EL (cell line): Measurements from ENCODE around the gene CHRNA1.

Experiments used
- DNase-seq: peaks from one replicate; pipeline ENCODE4 v3.0.0-alpha.2; 2016

The CHRNA1 gene

GRCh38 chr2:174759381-174760065 is 4.7 kb downstream of the CHRNA1 start:
- DNase-seq, result no peak

DNA sequence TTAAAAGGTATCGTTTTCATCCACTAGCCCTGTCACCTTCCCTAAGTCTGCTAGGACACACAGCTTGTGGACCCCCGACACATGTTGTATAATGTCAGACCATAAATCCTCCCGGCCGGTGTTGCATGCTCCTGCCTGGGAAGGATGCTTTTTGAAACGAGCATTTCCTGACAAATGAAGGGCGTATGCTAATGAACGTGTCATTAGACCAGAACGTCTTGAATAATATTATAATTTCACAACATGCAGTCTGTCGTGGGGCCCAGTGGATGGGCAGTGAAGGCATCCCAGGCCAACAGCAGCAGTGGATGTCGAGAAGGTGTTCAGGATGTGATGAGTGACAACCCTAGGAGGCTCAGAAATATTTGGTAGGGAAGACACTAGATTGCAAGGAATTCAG is 7.5 kb downstream of the CHRNA1 start:
- DNase-seq, result no peak

DNA sequence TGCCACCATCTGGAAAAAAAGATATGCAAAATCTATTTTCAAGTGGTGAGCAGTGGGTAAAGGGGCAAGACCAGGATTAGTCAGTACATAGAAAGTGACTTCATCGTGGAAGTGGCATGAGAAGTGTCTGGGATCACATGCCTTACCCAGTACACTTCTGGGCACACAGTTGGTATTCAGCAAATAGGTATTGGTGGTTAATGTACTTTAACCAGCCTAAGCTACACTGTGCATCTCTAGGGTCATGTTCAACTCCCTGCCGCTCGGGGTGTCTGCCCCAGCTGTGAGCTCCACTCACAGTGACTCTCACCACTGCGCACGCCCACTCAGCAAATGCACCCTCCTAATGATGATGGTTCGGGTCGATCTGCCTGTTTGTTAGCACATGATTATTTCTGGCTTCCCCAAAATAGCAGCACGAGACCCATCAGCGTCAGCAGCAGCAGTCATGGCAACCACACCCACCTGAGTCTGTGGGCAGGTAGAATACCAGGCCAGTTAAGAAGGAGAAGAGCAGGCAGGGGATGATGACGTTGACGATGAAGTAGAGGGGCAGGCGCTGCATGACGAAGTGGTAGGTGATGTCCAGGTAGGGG is 11.1 kb downstream of the CHRNA1 start:
- no peak for DNase-seq

GRCh38 chr2:174752403-174753037 is 11.8 kb downstream of the CHRNA1 start:
- DNase-seq, result no peak

GRCh38 chr2:174750923-174751441 is 13.3 kb downstream of the CHRNA1 start:
- DNase-seq, result no peak

DNA sequence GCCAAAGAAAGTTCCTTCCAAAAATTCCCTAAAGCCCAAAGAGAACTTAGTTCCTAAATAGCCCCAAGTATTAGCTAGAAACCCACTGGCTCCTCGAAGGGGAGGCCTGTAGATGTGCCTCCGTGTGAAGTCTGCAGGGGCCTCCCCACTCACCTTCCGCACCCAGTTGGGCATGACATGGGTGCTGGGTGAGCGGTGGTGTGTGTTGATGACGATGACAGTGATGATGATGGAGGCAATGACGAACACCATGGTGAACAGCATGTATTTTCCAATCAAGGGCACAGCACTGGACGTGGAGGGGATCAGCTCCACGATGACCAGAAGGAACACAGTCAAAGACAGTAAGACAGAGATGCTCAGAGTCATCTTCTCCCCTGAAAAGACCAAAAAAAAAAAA is 14.5 kb downstream of the CHRNA1 start:
- DNase-seq, result no peak

DNA sequence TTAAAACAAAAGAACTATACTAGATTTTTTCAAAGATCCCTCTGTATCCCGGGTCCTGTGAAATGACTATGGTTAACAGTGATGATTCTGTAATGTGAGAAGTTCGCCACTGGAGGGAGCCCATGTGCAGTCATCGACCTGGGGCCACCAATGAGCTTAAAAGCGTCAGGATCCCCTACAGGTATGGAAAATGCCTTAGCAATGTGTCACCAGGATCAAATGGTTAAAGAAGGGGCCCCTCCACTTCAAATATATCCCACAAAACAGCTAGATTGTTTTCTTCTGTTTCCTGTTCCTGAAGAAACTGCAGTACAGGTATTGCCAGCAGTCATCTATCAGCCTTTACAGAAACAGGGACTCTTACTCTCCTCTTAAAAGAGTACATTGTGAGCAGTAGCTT is 15.3 kb downstream of the CHRNA1 start:
- DNase-seq, result peak; percentile 58

DNA sequence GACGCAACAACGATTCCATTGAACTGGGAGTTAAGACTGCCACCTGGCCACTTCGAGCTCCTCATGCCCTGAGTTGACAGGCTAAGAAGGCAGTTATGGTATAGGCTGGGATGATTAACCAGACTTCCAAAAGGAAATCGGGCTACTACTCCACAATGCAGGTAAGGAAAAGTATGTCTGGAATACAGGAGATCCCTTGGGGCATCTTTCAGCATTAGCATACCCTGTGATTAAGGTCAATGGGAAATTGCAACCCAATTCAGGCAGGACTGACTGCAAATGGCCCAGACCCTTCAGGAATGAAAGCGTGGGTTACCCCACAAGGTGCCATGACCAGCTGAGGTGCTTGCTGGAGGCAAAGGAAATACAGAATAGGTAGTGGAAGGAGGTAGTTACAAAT is 19.1 kb downstream of the CHRNA1 start:
- no peak for DNase-seq

DNA sequence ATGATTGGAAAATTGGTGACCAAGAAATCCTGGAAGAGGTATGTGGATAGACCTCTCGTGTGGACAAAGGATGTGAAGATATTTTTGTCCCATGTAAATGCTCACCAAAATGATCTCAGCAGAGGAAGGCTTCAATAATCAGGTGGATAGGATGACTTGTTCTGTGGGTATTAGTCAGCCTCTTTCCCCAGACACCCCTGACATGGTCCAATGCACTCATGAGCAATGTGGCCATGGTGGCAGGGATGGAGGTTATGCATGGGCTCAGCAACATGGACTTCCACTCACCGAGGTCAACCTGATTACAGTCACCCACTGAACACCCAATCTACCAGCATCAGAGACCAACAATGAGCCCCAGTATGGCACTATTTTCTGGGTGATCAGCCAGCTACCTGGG is 20.2 kb downstream of the CHRNA1 start:
- no peak for DNase-seq

GRCh38 chr2:174740721-174741120 is 23.6 kb downstream of the CHRNA1 start:
- no peak for DNase-seq

- no peak for DNase-seq
These were observed 25.4 kb downstream of the CHRNA1 start for GRCh38 chr2:174738841-174739240.

DNA sequence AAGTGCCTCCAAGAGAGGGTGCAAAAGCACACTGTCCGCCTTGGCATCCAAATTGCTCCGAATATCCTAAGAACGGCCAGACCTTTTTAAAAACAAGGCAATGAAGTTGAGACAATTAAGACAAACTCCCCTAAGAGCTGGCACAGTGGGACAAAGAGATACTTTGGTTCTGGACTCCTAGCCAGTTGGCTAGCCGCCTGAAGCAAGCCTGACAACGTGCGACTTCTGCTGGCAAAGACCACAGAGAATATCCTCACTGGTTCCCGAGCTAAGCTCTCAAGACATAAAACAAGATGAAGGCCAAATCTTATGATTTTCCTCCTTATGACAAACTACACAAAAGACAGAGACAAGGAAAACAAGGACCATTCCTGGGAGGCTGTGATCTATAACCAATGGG is 32.7 kb downstream of the CHRNA1 start:
- no peak for DNase-seq

DNA sequence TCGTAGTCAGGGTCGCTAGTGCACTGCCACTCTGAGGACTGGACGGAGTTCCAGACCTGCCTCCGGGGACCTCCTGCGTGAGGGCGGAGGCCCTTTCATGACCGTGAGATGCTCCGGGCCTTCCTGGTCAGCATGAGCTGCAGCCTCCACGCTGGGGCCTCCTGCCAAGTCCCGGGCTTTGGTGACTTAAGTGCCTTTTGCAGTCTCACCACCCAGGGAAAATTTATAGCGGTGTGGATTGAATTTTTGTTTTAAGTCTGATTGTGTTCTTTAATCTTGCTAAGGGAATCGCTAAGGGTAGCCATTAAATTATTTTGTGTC is 33.6 kb downstream of the CHRNA1 start:
- DNase-seq, result no peak

- peak; percentile 26 for DNase-seq
These were observed 34.2 kb downstream of the CHRNA1 start for GRCh38 chr2:174729797-174730697.

DNA sequence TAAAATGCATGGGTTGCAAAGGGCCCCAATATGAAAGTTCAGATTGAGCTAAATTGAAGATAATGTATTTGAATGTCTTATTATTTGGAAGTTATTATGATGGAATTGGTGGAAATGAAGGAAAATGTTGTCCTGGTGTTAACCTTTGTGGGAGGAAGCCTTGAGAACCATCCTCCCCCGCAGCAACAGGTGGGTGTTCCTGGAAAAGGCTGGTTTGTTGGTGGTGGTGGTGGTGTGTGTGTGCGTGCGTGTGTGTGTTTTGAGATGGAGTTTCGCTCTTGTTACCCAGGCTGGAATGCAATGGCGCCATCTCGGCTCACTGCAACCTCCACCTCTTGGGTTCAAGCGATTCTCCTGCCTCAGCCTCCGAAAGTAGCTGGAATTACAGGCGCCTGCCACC is 36.2 kb downstream of the CHRNA1 start:
- no peak for DNase-seq

DNA sequence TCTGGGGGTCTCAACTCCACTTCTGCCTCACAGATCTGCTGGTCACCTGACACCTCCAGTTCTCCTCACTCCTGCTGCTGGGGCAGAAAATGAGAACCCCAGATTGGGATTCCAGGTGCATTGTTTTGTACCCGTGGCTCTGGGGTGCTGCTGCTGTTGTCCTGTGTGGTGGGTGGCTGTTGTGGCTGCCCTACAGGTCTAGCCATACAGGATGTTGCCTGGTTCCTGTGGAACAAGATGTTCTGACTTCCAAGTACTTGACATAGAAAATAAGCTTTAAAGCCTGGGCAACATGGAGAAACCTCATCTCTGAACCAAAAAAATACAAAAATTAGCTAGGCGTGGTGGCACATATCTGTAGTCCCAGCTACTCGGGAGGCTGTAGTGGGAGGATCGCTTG is 38.1 kb downstream of the CHRNA1 start:
- DNase-seq, result no peak

DNA sequence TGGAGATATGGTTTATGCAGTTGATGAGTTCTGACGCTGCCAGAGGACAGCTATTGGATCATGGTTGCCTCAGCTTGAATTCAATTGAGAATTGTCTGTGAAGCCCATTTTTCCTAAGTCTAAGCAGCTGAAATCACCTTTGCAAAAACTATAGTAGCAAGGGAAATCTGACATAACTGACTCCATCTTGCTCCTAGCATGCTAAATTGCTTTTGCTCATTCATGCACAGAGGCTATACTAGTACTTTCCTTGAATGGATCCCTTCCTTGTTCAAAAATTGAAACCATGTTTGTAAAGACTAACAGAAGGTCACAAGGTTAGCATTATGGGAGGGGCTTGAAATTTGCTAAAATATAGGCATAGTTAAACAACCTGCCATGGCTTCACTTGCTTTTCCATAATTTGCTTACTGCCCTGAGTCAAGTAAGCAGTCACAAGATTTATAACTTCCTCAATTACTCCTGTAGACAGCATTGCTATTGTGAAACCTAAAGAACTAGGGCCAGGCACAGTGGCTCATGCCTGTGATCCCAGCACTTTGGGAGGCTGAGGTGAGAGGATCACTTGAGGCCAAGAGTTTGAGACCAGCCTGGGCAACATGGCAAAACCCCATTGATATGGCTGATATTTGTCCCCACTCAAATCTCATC is 41.2 kb downstream of the CHRNA1 start:
- no peak for DNase-seq

- no peak for DNase-seq
These were observed 45.3 kb downstream of the CHRNA1 start for GRCh38 chr2:174719016-174719415.

DNA sequence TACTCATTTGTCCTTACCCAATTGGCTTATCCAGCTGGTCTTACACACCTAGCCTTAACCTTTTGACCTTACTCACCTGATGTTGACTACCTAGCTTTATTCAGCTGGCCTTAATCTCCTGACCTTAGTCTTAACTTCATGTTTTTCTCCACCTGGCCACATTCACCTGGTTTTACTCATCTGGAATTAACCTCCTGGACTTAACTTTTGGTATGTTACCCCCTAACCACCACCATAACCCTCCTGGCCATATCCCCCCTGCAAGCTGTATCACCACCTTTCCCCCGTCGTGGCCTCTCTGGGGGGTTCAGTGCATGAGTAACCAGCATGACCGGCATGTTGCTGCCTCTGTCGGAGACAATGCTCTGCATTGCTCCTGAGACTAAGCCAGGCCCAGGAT is 45.7 kb downstream of the CHRNA1 start:
- DNase-seq, result no peak

DNA sequence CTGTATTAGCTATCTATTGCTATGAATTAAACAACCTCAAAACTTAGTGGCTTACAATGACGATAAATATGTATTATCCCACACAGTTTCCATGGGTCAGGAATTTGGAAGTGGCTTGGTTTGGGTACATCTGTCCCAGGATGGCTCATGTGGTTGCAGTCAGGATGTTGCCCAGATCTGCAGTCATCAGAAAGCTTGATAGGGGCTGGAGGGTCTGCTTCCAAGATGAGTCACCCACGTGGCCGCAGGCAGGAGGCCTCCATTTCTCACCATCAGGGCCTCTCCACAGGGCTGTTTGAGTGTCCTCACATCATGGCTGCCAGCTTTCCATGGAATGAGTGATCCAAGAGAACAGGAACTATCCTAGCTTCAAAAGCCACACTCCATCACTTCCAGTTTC is 46.4 kb downstream of the CHRNA1 start:
- DNase-seq, result no peak

GRCh38 chr2:174717273-174717672 is 47.0 kb downstream of the CHRNA1 start:
- DNase-seq, result peak; percentile 8

DNA sequence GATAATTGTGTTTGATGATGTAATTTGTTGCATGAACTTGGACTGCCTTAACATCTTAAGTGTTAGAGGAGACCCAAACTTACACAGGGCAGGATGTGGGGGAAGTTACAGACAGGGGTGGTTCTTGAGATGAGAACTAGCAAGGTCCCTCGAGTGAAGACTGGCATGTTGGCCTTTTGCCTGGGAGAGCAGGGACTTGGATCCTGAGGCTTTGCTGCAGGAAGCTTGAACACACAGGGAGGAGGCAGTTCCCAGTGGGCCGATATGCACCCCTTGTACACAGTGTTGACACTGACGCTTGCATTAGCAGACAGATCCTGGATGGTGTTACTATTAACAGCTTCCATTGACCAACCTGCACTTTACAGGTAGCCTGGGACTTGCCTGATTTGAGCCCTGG is 47.5 kb downstream of the CHRNA1 start:
- DNase-seq, result no peak

- no peak for DNase-seq
These were observed 50.6 kb downstream of the CHRNA1 start for GRCh38 chr2:174713686-174714085.
